CD14-positive monocyte (primary cell): ENCODE data around the gene CYSLTR2. TPM values are rescaled to one million over a fixed set of nuclear protein-coding genes. Genes with fewer than 3 reads are reported as not detected.

ENCODE experiments used
- DNase-seq, 3 donors: peaks; one replicate each; pipeline ENCODE4 v3.0.0-alpha.2; 2011 to 2022
- H2AFZ ChIP-seq: 2 replicates; pipeline ENCODE4 v1.6.0; 2012; ENCODE audit warnings: mild to moderate bottlenecking, low read depth, low read length, inconsistent platforms; ENCODE audit not compliant: insufficient read depth, poor library complexity, severe bottlenecking
- H3K27ac ChIP-seq, 2 donors: 1 replicate in 1 of 2; 2 replicates in 1 of 2; pipeline ENCODE4 v1.5.1; 2012 to 2013; ENCODE audit warnings: low read length in 2 of 2, control low read depth in 1 of 2, inconsistent platforms in 1 of 2, low read depth in 1 of 2, mild to moderate bottlenecking in 1 of 2
- H3K27me3 ChIP-seq, 2 donors: one replicate each; pipeline versions ENCODE4 v1.6.0 to v1.6.1; 2011 to 2013; ENCODE audit warnings: low read length in 2 of 2; ENCODE audit not compliant: control insufficient read depth in 2 of 2, insufficient read depth in 2 of 2
- H3K36me3 ChIP-seq, 2 donors: replicated peaks in 1 of 2; 1 replicate in 1 of 2; 2 replicates in 1 of 2; pipeline versions ENCODE4 v1.5.1 to v1.6.1; 2012 to 2013; ENCODE audit warnings: low read length in 2 of 2, control low read depth in 1 of 2, inconsistent platforms in 1 of 2, mild to moderate bottlenecking in 1 of 2; ENCODE audit not compliant: insufficient read depth in 2 of 2, control insufficient read depth in 1 of 2
- H3K4me1 ChIP-seq, 2 donors: 1 replicate in 1 of 2; 2 replicates in 1 of 2; pipeline versions ENCODE4 v1.5.1 to v1.6.1; 2012 to 2013; ENCODE audit warnings: low read length in 2 of 2, control low read depth in 1 of 2, inconsistent platforms in 1 of 2, mild to moderate bottlenecking in 1 of 2, moderate library complexity in 1 of 2; ENCODE audit not compliant: insufficient read depth in 2 of 2, control insufficient read depth in 1 of 2
- H3K4me2 ChIP-seq: replicated peaks from 2 replicates; pipeline ENCODE3; 2012; ENCODE audit warnings: low read length, moderate library complexity, mild to moderate bottlenecking; ENCODE audit not compliant: poor library complexity, severe bottlenecking; ENCODE audit errors: extremely low read depth
- H3K4me3 ChIP-seq, 3 experiments: fragments of 200-600 bp in 1 of 3; sonication (generic) in 1 of 3; replicated peaks in 1 of 3; 1 replicate in 2 of 3; 2 replicates in 1 of 3; pipeline ENCODE4 v1.5.1; 2011 to 2013; ENCODE audit warnings: low read length in 3 of 3, mild to moderate bottlenecking in 3 of 3, control low read depth in 2 of 3, low read depth in 2 of 3, inconsistent platforms in 1 of 3, moderate library complexity in 1 of 3
- H3K79me2 ChIP-seq: 2 replicates; pipeline ENCODE4 v1.6.0; 2012; ENCODE audit warnings: mild to moderate bottlenecking, control low read depth, inconsistent platforms, low read length, moderate library complexity; ENCODE audit not compliant: insufficient read depth
- H3K9ac ChIP-seq: 2 replicates; pipeline ENCODE4 v1.6.0; 2017; ENCODE audit warnings: low read length, mild to moderate bottlenecking; ENCODE audit not compliant: insufficient read depth, poor library complexity, severe bottlenecking
- H3K9me3 ChIP-seq, 2 donors: replicated peaks in 1 of 2; 1 replicate in 1 of 2; 2 replicates in 1 of 2; pipeline versions ENCODE4 v1.5.1 to v1.6.1; 2012 to 2013; ENCODE audit warnings: low read length in 2 of 2, control low read depth in 1 of 2; ENCODE audit not compliant: control insufficient read depth in 1 of 2, insufficient read depth in 1 of 2
- H4K20me1 ChIP-seq: 2 replicates; pipeline ENCODE4 v1.6.0; 2012; ENCODE audit warnings: mild to moderate bottlenecking, low read length, control low read depth, moderate library complexity; ENCODE audit not compliant: insufficient read depth
- H3K27ac Mint-ChIP-seq, 7 donors: one replicate each; pipeline ENCODE4 v1.8.0; 2020; ENCODE audit warnings: mild to moderate bottlenecking in 7 of 7, mixed read lengths in 7 of 7, moderate library complexity in 6 of 7, inconsistent platforms in 2 of 7
- H3K27me3 Mint-ChIP-seq, 3 donors: one replicate each; pipeline ENCODE4 v1.8.0; 2021 to 2022; ENCODE audit warnings: low read depth in 3 of 3, mild to moderate bottlenecking in 3 of 3, mixed read lengths in 3 of 3, moderate library complexity in 3 of 3, inconsistent platforms in 1 of 3
- H3K36me3 Mint-ChIP-seq, 2 donors: one replicate each; pipeline ENCODE4 v1.8.0; 2020; ENCODE audit warnings: mixed read lengths in 2 of 2, inconsistent platforms in 1 of 2, mild to moderate bottlenecking in 1 of 2
- H3K4me1 Mint-ChIP-seq: one replicate; pipeline ENCODE4 v1.8.0; 2020; ENCODE audit warnings: mild to moderate bottlenecking, mixed read lengths
- H3K4me3 Mint-ChIP-seq, 2 donors: one replicate each; pipeline ENCODE4 v1.8.0; 2020; ENCODE audit warnings: mild to moderate bottlenecking in 2 of 2, mixed read lengths in 2 of 2, moderate library complexity in 1 of 2
- H3K9me3 Mint-ChIP-seq, 7 donors: one replicate each; pipeline ENCODE4 v1.8.0; 2020 to 2022; ENCODE audit warnings: mixed read lengths in 7 of 7, mild to moderate bottlenecking in 6 of 7, moderate library complexity in 6 of 7, inconsistent platforms in 2 of 7
- CTCF ChIP-seq: fragments of 200-600 bp; IDR thresholded peaks from one replicate; pipeline ENCODE4 v1.8.0; 2022; ENCODE audit warnings: antibody characterized with exemption, mild to moderate bottlenecking
- WGBS: methylation state at CpG from one replicate; pipeline ENCODE4 v1.1.5; 2013; ENCODE audit warnings: missing lambda C conversion rate; ENCODE audit not compliant: insufficient coverage; 5-methylcytosine and 5-hydroxymethylcytosine counted together
- intact Hi-C, 2 donors: fragments of 100-400 bp; cut with micrococcal nuclease; formaldehyde crosslinking; loops; one replicate each; pipeline versions ENCODE4 v1.15.0 to v1.15.1; 2023
- polyA plus RNA-seq, 3 donors: library from polyadenylated mRNA; depleted of rRNA in 1 of 3; unstranded in 2 of 3; stranded (reverse) in 1 of 3; fragments of 300-500 nt in 2 of 3; fragments of >200 nt in 1 of 3; fragmentation: Illumina TruSeq in 2 of 3; gene quantifications; 1 replicate in 2 of 3; 2 replicates in 1 of 3; pipeline ENCODE4 v1.2.3, GENCODE V29; 2012 to 2021

Gene CYSLTR2
- polyA plus RNA-seq, 3 donors = 1.9 to 6.5 (median 4.1) TPM

GRCh38 chr13:48675247-48675646 is 21.5 kb downstream of the CYSLTR2 start:
- H3K79me2 ChIP-seq = no peaks in the 10 kb centered on the region
- H3K4me1 ChIP-seq = peaks cover 26 to 27% of the 10 kb centered on the region in 2 donors
- no peaks in the 10 kb centered on the region for H3K27me3 ChIP-seq
- H3K36me3 ChIP-seq = no peaks in the 10 kb centered on the region
- Mint-ChIP-seq H3K36me3 (peaks cover 2 to 6% of the 10 kb centered on the region in 2 donors), H3K9me3 (peaks cover 14 to 33% (median 22%) of the 10 kb centered on the region in 7 donors), H3K4me1 (peaks cover 29% of the 10 kb centered on the region), H3K4me3 (no peak overlapping the region), H3K27ac (no peak overlapping the region), H3K27me3 (no peaks in the 10 kb centered on the region)
- H3K4me2 ChIP-seq = no peak overlapping the region
- no peak overlapping the region for H3K27ac ChIP-seq
- peaks cover 6 to 13% of the 10 kb centered on the region in 2 donors for H3K9me3 ChIP-seq
- no peak for TF ChIP-seq CTCF
- 100% methylated on average over 1 of the region's 1 CpG for WGBS
- no peak overlapping the region for H2AFZ ChIP-seq
- DNase-seq = no peak
- intact Hi-C loops = no loop called here
- H3K9ac ChIP-seq = no peak overlapping the region
- no peak overlapping the region for H3K4me3 ChIP-seq
- H4K20me1 ChIP-seq = peaks cover 3% of the 10 kb centered on the region

- no peaks in the 10 kb centered on the region for H3K79me2 ChIP-seq
- H3K27me3 Mint-ChIP-seq = no peaks in the 10 kb centered on the region
- H3K9me3 Mint-ChIP-seq = peaks cover 0 to 14% (median 4%) of the 10 kb centered on the region in 7 donors
- H3K27ac ChIP-seq = no peak overlapping the region
- H2AFZ ChIP-seq = no peak overlapping the region
- DNase-seq = no peak
- H3K36me3 ChIP-seq = no peaks in the 10 kb centered on the region
- no peak overlapping the region for H3K9ac ChIP-seq
- peaks cover 50 to 52% of the 10 kb centered on the region in 2 donors for H3K4me1 ChIP-seq
- no peak for TF ChIP-seq CTCF
- H3K9me3 ChIP-seq = peaks cover 0 to 6% of the 10 kb centered on the region in 2 donors
- H3K27me3 ChIP-seq = no peaks in the 10 kb centered on the region
- no peaks in the 10 kb centered on the region for H3K36me3 Mint-ChIP-seq
- peak overlapping the region in 5 of 7 donors; percentile 32 to 75 (median 59) for H3K27ac Mint-ChIP-seq
- H3K4me3 Mint-ChIP-seq = peak overlapping the region in 1 of 2 donors; percentile 68
- intact Hi-C loops = no loop called here
- peaks cover 57% of the 10 kb centered on the region for H3K4me1 Mint-ChIP-seq
- WGBS = 88% methylated on average over 3 of the region's 3 CpGs
- H3K4me3 ChIP-seq = no peak overlapping the region
- H3K4me2 ChIP-seq = no peak overlapping the region
- H4K20me1 ChIP-seq = peaks cover 3% of the 10 kb centered on the region
These were observed 24.6 kb downstream of the CYSLTR2 start for GRCh38 chr13:48678316-48678715.
